ENCODE measurements around the gene TRAF3.

TRAF3 gene

DNA sequence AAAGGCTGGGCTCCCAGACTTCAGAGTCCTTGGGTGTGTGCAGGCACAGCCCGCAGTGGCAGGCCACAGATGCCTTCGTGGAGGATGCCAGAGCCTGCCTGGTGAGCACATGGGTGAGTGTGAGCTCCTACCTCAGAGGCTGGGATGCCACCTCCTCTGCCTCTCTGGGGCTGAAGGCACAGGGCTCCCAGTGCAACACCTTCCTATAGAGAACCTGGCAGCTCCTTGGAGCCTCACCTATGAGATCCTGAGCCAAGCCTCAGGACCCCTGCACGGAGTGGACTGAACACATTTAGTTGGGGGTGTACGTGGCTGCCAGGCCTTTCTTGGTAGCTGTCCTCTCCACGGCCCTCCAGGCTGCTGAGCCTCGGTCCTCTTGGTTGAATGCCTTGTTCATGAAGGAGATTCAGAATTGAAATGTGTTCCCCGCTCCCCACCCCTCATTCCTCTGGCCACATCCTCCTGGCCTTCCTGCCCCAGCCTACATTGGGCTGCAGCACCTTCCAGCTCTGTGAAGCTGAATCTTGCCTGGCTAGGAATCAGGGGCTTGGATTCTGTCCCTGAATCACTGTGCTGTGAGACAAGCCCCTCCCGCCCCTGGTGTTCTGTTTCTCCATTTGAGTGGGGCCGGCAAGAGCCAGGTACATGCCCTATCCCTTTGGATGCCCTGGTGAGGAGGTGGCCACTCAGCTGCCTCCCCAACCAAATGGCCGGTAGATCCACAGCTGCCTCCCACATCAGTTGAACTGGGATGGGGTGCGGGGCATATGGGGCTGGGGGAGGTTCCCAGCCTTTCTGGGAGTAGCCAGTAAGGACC lies 38.7 kb upstream of the TRAF3 start:
- no peak for DNase-seq (ENCODE audit: low read depth)
- TF ChIP-seq, protein P1, sequence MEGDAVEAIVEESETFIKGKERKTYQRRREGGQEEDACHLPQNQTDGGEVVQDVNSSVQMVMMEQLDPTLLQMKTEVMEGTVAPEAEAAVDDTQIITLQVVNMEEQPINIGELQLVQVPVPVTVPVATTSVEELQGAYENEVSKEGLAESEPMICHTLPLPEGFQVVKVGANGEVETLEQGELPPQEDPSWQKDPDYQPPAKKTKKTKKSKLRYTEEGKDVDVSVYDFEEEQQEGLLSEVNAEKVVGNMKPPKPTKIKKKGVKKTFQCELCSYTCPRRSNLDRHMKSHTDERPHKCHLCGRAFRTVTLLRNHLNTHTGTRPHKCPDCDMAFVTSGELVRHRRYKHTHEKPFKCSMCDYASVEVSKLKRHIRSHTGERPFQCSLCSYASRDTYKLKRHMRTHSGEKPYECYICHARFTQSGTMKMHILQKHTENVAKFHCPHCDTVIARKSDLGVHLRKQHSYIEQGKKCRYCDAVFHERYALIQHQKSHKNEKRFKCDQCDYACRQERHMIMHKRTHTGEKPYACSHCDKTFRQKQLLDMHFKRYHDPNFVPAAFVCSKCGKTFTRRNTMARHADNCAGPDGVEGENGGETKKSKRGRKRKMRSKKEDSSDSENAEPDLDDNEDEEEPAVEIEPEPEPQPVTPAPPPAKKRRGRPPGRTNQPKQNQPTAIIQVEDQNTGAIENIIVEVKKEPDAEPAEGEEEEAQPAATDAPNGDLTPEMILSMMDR (IDR thresholded peaks at IDR 0.05; ENCODE audit: control insufficient read depth, insufficient read depth, low read depth, low read length, missing control alignments), result no peak
- H3K4me3 ChIP-seq (ENCODE audit: control insufficient read depth, low read depth, low read length), result no peak overlapping the region

GRCh38 chr14:102739190-102739469 lies 38.1 kb upstream of the TRAF3 start:
- H3K4me3 ChIP-seq (ENCODE audit: control insufficient read depth, low read depth, low read length), result no peak overlapping the region
- DNase-seq (ENCODE audit: low read depth), result no peak
- TF ChIP-seq, protein P1 (IDR thresholded peaks at IDR 0.05; ENCODE audit: control insufficient read depth, insufficient read depth, low read depth, low read length, missing control alignments), result no peak

DNA sequence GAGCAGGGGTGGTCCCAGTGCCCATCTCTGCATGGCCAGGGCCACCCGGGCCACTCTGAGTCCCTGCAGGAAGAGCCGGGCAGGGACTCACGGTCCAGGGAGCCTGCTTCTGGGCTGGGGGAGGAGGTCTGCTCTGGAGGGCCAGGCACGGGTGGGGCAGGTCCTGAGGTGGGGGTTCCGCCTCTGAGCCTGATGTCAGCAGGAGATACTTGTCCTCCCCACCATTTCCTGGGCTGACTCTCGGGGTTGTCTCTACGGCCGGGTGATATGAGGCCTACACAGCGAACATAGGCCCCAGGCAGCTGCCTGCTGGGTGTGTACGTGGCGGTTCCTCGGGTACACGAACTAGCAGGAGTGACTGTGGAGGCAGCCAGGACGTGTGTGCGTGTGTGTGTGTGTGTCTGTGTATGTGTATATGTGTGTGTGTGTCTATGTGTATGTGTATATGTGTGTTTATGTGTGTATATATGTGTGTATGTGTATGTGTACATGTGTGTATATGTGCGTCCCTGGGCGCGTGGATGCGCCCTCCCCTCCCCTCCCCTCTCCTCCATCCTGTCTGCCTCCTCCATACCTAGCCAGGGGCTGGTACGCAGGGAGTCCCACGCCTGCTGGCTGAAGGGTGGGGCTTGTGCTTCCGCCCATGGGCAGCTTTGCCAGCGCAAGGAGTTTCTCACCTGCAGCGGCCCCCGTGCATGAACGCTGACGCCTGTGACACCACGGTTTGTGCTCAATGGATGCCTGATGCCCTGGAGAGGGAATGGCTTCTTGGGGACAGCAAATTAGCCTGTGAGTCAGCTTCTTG lies 30.4 kb upstream of the TRAF3 start:
- TF ChIP-seq, protein P1 (IDR thresholded peaks at IDR 0.05; ENCODE audit: control insufficient read depth, insufficient read depth, low read depth, low read length, missing control alignments), result no peak
- no peak overlapping the region for H3K4me3 ChIP-seq (ENCODE audit: control insufficient read depth, low read depth, low read length)
- DNase-seq (ENCODE audit: low read depth), result no peak

DNA sequence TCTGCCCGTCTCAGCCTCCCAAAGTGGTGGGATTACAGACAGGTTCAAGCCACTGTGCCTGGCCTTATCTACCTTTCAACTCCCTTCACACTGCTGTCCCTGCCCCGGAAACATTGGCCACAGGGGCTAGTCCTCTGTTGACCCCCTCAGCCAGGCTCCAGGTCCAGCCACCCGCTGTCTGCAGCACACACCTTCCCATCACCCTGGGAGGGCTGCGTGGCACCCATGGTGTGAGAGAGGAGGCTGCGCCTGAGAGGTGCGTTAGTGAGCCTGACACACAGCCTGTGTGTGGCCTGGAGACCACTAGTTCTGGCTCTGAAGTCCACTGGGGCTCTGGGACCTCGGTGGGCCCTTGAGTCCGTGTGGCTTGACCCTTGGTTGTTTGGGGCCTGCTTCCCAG lies 28.4 kb upstream of the TRAF3 start:
- TF ChIP-seq, protein P1 (IDR thresholded peaks at IDR 0.05; ENCODE audit: control insufficient read depth, insufficient read depth, low read depth, low read length, missing control alignments), result no peak
- no peak for DNase-seq (ENCODE audit: low read depth)
- no peak overlapping the region for H3K4me3 ChIP-seq (ENCODE audit: control insufficient read depth, low read depth, low read length)

DNA sequence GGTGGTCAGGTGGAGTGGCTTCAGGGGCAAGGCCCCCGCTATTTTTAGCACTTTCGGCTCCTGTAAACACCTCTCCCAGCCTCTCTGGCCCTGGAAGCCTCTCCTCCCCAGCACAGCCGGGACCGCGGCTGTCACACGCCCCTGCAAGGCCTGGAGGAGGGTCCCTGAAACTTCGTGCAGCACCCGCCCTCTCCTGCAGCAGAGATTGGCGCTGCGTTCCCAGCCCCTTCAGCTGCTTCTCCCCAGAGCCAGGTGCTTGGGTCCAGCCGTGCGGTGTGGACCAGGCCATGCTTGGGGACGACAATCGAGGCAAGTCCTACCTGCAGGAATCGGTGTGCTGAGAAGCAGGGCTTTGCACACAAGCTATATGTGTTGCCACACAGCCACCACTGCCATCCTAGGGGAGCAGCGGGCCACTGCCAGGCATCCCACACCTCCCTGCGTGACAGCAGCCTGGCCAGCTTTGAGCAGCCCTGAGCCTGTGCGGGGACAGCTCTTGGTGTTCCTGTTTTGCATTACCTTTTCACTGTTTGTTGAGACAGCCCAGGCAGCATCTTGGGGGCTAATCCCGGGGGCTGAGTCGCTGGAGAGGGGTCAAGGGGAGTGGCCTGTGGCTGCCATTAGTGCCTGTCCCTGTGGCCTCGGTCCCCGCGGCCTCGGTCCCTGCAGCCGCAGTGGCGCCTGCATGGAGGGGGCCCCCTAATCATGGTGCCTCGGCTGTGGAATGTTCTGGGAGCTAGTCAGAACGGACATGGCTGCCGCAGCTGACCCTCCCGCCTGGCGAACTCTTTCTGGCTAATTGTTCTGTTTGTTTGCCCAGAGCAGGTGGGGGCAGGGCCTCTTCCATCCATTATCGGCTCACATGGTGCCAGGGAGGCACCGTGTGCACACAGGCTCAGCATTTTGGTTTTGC lies 27.6 kb upstream of the TRAF3 start:
- H3K4me3 ChIP-seq (ENCODE audit: control insufficient read depth, low read depth, low read length), result no peak overlapping the region
- no peak for DNase-seq (ENCODE audit: low read depth)
- TF ChIP-seq, protein P1 (IDR thresholded peaks at IDR 0.05; ENCODE audit: control insufficient read depth, insufficient read depth, low read depth, low read length, missing control alignments), result no peak

DNA sequence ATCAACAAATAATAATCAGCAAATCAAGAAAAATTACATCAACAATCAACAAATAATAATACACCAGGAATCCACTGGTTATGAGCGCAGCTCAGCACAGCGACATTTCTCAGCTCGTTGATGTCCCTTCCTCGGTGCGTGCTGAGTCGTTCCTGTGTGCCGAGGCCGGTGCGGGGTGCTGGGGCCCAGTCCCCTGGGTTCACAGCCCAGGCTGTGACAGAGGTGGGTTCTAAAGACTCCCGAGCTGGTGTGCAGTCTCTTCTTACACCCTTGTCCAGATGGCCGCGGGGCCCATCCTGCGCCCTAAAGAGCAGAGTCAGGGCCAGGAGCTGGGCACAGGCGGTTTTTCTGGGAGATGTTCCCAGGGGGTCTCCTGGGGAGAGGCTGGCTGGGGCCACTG lies 26.9 kb upstream of the TRAF3 start:
- DNase-seq (ENCODE audit: low read depth), result no peak
- no peak overlapping the region for H3K4me3 ChIP-seq (ENCODE audit: control insufficient read depth, low read depth, low read length)
- TF ChIP-seq, protein P1 (IDR thresholded peaks at IDR 0.05; ENCODE audit: control insufficient read depth, insufficient read depth, low read depth, low read length, missing control alignments), result no peak

All from AG09309 (cell line).